Effector memory CD8-positive, alpha-beta T cell (primary cell): ENCODE results near the gene KAT2B.

Source experiments
- ATAC-seq: fragments of 150-1000 bp; cut with Tn5 transposase; replicated peaks from 2 replicates; pipeline ENCODE4 v1.10.0; 2021; ENCODE audit warnings: mild to moderate bottlenecking, moderate library complexity
- DNase-seq, 3 experiments: peaks; one replicate each; pipeline ENCODE4 v3.0.0; 2021
- H3K27ac Mint-ChIP-seq, 2 donors: one replicate each; pipeline ENCODE4 v1.8.0; 2022; ENCODE audit warnings: mild to moderate bottlenecking in 2 of 2, mixed read lengths in 2 of 2, moderate library complexity in 2 of 2
- H3K27me3 Mint-ChIP-seq, 2 donors: one replicate each; pipeline ENCODE4 v1.8.0; 2022; ENCODE audit warnings: mixed read lengths in 2 of 2
- H3K36me3 Mint-ChIP-seq: one replicate; pipeline ENCODE4 v1.8.0; 2022; ENCODE audit warnings: mild to moderate bottlenecking, moderate library complexity, mixed read lengths; ENCODE audit not compliant: insufficient read depth
- H3K4me1 Mint-ChIP-seq, 2 donors: one replicate each; pipeline ENCODE4 v1.8.0; 2022; ENCODE audit warnings: low read depth in 2 of 2, mixed read lengths in 2 of 2
- H3K4me3 Mint-ChIP-seq, 2 donors: one replicate each; pipeline ENCODE4 v1.8.0; 2022; ENCODE audit warnings: mild to moderate bottlenecking in 2 of 2, mixed read lengths in 2 of 2, moderate library complexity in 2 of 2
- H3K9me3 Mint-ChIP-seq, 2 donors: one replicate each; pipeline ENCODE4 v1.8.0; 2022; ENCODE audit warnings: mixed read lengths in 2 of 2

KAT2B gene

GRCh38 chr3:20047341-20047779 lies 7.1 kb downstream of the KAT2B start:
- Mint-ChIP-seq H3K4me1 (peaks cover 48 to 74% of the 10 kb centered on the region in 2 donors), H3K36me3 (peaks cover 30% of the 10 kb centered on the region), H3K27me3 (no peaks in the 10 kb centered on the region), H3K4me3 (peak overlapping the region; percentile 13 to 81), H3K9me3 (no peaks in the 10 kb centered on the region), H3K27ac (peak overlapping the region; percentile 75 to 84)
- DNase-seq (no peak), ATAC-seq (no peak)

GRCh38 chr3:20047976-20048883 lies 8.0 kb downstream of the KAT2B start:
- H3K27ac Mint-ChIP-seq, result peak overlapping the region; percentile 75 to 84
- H3K4me3 Mint-ChIP-seq, result peak overlapping the region; percentile 14 to 81
- H3K4me1 Mint-ChIP-seq, result peaks cover 52 to 76% of the 10 kb centered on the region in 2 donors
- no peaks in the 10 kb centered on the region for H3K9me3 Mint-ChIP-seq
- ATAC-seq, result no peak
- no peak for DNase-seq
- peaks cover 27% of the 10 kb centered on the region for H3K36me3 Mint-ChIP-seq
- no peaks in the 10 kb centered on the region for H3K27me3 Mint-ChIP-seq

GRCh38 chr3:20051123-20051806 lies 11.0 kb downstream of the KAT2B start:
- Mint-ChIP-seq H3K36me3 (peaks cover 20% of the 10 kb centered on the region), H3K27me3 (no peaks in the 10 kb centered on the region), H3K4me1 (peaks cover 41 to 54% of the 10 kb centered on the region in 2 donors), H3K9me3 (no peaks in the 10 kb centered on the region), H3K4me3 (peak overlapping the region; percentile 6 to 16), H3K27ac (peak overlapping the region in 1 of 2 donors; percentile 70)
- no peak for ATAC-seq
- DNase-seq, result no peak

GRCh38 chr3:20052851-20053250 lies 12.6 kb downstream of the KAT2B start:
- Mint-ChIP-seq H3K27ac (peak overlapping the region in 1 of 2 donors; percentile 70), H3K27me3 (no peaks in the 10 kb centered on the region), H3K4me3 (no peak overlapping the region), H3K36me3 (peaks cover 11% of the 10 kb centered on the region), H3K9me3 (no peaks in the 10 kb centered on the region), H3K4me1 (peaks cover 34 to 48% of the 10 kb centered on the region in 2 donors)
- ATAC-seq (no peak), DNase-seq (no peak)

GRCh38 chr3:20054549-20054987 lies 14.3 kb downstream of the KAT2B start:
- H3K4me1 Mint-ChIP-seq, result peaks cover 30 to 34% of the 10 kb centered on the region in 2 donors
- H3K36me3 Mint-ChIP-seq, result peaks cover 11% of the 10 kb centered on the region
- H3K9me3 Mint-ChIP-seq, result no peaks in the 10 kb centered on the region
- H3K27me3 Mint-ChIP-seq, result no peaks in the 10 kb centered on the region
- H3K27ac Mint-ChIP-seq, result no peak overlapping the region
- ATAC-seq, result peak; percentile 94
- no peak overlapping the region for H3K4me3 Mint-ChIP-seq
- peak; percentile 60 to 77 (median 75) for DNase-seq

GRCh38 chr3:20055020-20055775 lies 15.0 kb downstream of the KAT2B start:
- no peak for ATAC-seq
- H3K4me3 Mint-ChIP-seq, result no peak overlapping the region
- peaks cover 32 to 38% of the 10 kb centered on the region in 2 donors for H3K4me1 Mint-ChIP-seq
- no peak for DNase-seq
- no peaks in the 10 kb centered on the region for H3K27me3 Mint-ChIP-seq
- no peaks in the 10 kb centered on the region for H3K9me3 Mint-ChIP-seq
- H3K27ac Mint-ChIP-seq, result no peak overlapping the region
- H3K36me3 Mint-ChIP-seq, result peaks cover 6% of the 10 kb centered on the region

- Mint-ChIP-seq H3K9me3 (no peaks in the 10 kb centered on the region), H3K4me3 (no peak overlapping the region), H3K27ac (no peak overlapping the region), H3K36me3 (peaks cover 6% of the 10 kb centered on the region), H3K4me1 (peaks cover 33 to 34% of the 10 kb centered on the region in 2 donors), H3K27me3 (no peaks in the 10 kb centered on the region)
- ATAC-seq (no peak), DNase-seq (no peak)
These were observed 15.6 kb downstream of the KAT2B start for GRCh38 chr3:20055842-20056241.

- ATAC-seq (no peak), DNase-seq (no peak)
- H3K4me1 Mint-ChIP-seq, result peaks cover 29 to 32% of the 10 kb centered on the region in 2 donors
- no peaks in the 10 kb centered on the region for H3K9me3 Mint-ChIP-seq
- no peak overlapping the region for H3K27ac Mint-ChIP-seq
- H3K4me3 Mint-ChIP-seq, result no peak overlapping the region
- peaks cover 4% of the 10 kb centered on the region for H3K36me3 Mint-ChIP-seq
- no peaks in the 10 kb centered on the region for H3K27me3 Mint-ChIP-seq
These were observed 16.7 kb downstream of the KAT2B start for GRCh38 chr3:20056725-20057611.

GRCh38 chr3:20057612-20058180 lies 17.4 kb downstream of the KAT2B start:
- Mint-ChIP-seq H3K27me3 (no peaks in the 10 kb centered on the region), H3K9me3 (no peaks in the 10 kb centered on the region), H3K36me3 (no peaks in the 10 kb centered on the region), H3K4me3 (no peak overlapping the region), H3K4me1 (peaks cover 26 to 28% of the 10 kb centered on the region in 2 donors), H3K27ac (no peak overlapping the region)
- DNase-seq (no peak), ATAC-seq (no peak)

- peak overlapping the region in 1 of 2 donors; percentile 19 for H3K4me3 Mint-ChIP-seq
- H3K27ac Mint-ChIP-seq, result peak overlapping the region; percentile 12 to 41
- no peak for ATAC-seq
- peaks cover 38 to 40% of the 10 kb centered on the region in 2 donors for H3K4me1 Mint-ChIP-seq
- no peak for DNase-seq
- no peaks in the 10 kb centered on the region for H3K9me3 Mint-ChIP-seq
- H3K27me3 Mint-ChIP-seq, result no peaks in the 10 kb centered on the region
- H3K36me3 Mint-ChIP-seq, result no peaks in the 10 kb centered on the region
These were observed 19.7 kb downstream of the KAT2B start for GRCh38 chr3:20059929-20060328.

- H3K4me3 Mint-ChIP-seq, result peak overlapping the region; percentile 23 to 43
- DNase-seq, result no peak
- peaks cover 47 to 48% of the 10 kb centered on the region in 2 donors for H3K4me1 Mint-ChIP-seq
- peak overlapping the region; percentile 65 to 79 for H3K27ac Mint-ChIP-seq
- ATAC-seq, result peak; percentile 71
- H3K36me3 Mint-ChIP-seq, result no peaks in the 10 kb centered on the region
- no peaks in the 10 kb centered on the region for H3K9me3 Mint-ChIP-seq
- H3K27me3 Mint-ChIP-seq, result no peaks in the 10 kb centered on the region
These were observed 20.9 kb downstream of the KAT2B start for GRCh38 chr3:20060974-20061685.

- Mint-ChIP-seq H3K4me3 (no peak overlapping the region), H3K36me3 (no peaks in the 10 kb centered on the region), H3K27ac (peak overlapping the region in 1 of 2 donors; percentile 81), H3K27me3 (no peaks in the 10 kb centered on the region), H3K4me1 (peaks cover 56 to 61% of the 10 kb centered on the region in 2 donors), H3K9me3 (no peaks in the 10 kb centered on the region)
- no peak for ATAC-seq
- DNase-seq, result no peak
These were observed 22.8 kb downstream of the KAT2B start for GRCh38 chr3:20062996-20063395.
